Renal pelvis (tissue), 4 donors: ENCODE data around the gene TTC38. TPM values are rescaled to one million over a fixed set of nuclear protein-coding genes. Genes with fewer than 3 reads are reported as not detected.
"Not testable (repeated sequence)": the region's sequence is repeated elsewhere in the genome, so short reads cannot be mapped to it uniquely, and the experiment has no call there.

Source experiments
- DNase-seq: peaks from one replicate; pipeline ENCODE4 v3.0.0-alpha.2; 2013
- polyA plus RNA-seq, 3 donors: library from polyadenylated mRNA; unstranded; fragments of 120-200 nt; gene quantifications; one replicate each; pipeline ENCODE4 v1.2.1, GENCODE V29; 2013; ENCODE audit not compliant: insufficient read length in 3 of 3

Gene TTC38
- polyA plus RNA-seq, 3 donors, result 52.0 to 62.8 (median 60.0) TPM

DNA sequence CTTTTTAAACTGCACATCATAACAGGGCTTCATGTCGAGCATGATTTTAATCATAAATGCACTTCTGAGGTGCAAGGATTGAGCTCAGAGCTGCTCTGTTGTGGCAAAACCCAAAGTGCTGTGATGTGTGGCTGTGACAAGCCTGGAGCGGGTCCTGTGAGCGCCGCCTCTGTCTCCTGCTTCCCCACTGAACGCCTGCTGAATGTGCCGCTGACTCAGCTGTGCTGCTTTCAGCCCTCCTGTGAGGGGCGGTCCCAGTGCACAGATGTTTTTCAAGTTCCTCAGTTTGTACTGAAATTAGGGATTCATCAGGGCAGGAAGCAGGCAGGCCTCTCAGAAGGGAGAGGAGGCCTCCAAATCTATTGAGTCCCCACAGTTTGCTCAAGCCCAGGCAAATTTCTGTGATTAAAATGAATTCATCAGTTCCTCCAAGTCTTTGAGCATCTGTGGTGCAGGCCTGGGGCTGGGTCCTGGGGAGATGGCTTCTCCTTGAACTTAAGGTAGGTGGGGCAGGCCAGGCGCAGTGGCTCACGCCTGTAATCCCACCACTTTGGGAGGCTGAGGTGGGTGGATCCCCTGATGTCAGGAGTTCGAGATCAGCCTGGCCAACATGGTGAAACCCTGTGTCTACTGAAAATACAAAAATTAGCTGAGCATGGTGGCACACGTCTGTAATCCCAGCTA is 25.9 kb downstream of the TTC38 start:
- DNase-seq, result no peak

DNA sequence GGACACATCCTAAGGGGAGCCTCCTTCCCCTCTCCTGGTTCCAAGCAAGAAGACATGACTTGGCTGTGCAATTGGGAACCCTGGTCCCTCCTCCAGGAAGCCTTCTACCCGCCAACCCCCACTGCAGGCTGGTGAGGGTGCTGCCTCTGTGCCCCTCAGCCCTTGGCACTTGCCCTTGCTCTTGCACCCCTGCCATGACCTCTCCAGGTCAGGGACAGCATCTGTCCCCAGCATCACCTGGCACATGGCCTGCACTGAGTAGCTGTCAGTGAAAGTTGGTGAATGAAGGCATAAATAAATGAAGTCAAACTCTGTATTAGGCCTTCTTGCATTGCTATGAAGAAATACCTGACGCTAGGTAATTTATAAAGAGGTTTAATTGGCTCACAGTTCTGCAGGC is 27.0 kb downstream of the TTC38 start:
- DNase-seq, result no peak

DNA sequence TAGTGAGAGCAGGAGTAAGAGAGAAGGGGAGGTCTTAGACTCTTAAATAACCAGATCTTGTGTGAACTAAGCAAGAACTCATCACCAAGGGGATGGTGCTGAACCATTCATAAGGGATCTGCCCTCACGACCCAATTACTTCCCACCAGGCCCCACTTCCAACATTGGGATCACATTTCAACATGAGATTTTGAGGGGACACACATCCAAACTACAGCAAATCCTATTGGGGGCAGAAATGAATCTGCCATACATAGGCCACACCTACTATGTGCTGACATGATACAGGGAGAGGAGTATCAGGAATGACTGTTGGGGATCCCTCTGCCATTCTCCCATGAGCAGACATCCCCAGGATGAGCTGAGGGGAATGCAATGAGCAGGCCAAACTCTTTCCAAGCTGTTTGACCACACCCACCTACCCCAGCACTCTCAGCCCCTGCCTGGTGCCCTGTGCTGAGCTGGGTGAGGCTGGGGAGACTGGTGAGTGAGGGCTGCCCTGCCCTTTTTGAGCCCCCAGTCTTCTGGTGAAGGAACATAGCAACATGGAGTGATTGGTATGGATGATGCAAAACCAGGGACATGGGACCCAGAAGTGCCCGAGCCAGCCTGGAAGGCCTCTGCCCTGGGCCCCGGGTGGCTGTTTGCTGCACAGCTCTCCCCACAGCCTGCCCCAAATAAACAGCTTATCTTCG is 27.6 kb downstream of the TTC38 start:
- DNase-seq, result no peak

DNA sequence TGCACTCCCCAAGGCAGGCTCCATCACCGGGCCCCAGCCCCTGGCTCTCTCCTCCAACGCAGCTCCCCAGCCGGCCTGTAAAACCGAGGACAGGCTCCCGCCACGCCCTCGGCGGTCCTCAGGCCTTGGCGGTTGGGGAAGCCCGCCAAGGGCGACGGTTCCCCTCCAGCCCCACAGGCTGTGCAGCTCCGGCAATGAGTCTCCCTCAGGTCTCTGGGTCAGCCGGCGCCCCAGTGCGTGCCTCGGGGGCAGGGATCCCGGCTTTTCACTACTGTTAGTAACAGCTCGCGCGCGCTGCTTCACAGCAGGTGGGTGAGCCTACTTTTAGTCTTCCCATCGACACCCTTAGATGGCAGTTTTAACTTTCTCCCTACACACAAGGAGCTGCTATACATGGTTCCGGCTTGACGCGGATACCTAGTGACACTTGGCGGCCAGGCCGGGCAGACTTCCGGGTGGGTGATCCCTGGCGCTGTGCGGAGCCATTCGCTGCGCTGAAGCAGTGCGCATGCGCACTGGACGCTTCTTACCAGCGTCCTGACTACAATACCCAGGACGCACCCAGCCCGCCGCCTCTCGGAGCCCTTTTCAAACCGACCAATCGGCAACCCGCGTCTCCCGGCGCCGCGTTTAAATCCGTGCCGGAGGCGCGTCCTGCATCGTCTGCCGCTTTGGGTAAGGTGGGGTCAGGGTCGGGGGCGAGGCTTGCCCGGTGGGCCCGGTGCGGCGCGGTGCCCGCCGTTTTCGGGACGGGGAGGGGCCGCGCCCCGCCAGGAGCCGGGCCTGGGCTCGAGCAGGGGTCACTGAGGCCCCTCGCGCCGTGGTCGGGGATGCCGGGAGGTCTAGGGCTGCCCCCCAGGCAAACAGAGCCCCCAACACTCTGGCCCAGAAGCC is 28.7 kb downstream of the TTC38 start, which contains the start of gene GTSE1:
Gene GTSE1 (plus strand): TSS at position 614 of the 894 bp plus-strand sequence. CDS start 531 bp downstream, outside the sequence.
- DNase-seq, result peak; percentile 98

DNA sequence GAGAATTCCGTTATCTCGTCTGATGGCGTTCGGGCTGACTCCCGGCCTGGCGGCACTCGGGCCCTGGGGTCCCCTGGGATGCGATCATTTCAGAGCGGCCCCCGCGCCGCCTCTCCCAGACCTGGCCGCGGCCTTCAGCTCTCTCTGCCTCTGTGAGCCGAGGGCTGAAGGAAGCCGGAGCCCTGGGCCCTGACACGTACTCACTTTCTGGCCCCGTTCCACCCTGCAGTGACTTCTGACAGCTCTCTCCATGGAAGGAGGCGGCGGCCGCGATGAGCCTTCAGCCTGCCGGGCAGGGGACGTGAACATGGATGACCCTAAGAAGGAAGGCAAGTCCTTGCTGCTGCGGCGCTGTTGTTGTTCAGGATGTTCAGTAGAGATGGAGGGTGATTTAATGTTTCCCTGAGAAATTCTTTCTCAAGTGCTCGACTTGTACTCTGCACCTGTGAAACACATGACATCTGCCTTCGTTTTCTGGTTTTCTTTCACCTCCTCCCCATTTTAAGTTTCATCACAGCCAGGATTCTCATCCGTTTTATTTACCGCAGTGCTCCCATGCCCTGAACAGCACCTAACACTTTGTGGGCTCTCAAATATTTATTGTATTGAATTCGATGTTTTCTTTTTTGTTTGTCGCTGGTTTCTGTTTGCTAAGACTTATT is 29.5 kb downstream of the TTC38 start:
- no peak for DNase-seq

DNA sequence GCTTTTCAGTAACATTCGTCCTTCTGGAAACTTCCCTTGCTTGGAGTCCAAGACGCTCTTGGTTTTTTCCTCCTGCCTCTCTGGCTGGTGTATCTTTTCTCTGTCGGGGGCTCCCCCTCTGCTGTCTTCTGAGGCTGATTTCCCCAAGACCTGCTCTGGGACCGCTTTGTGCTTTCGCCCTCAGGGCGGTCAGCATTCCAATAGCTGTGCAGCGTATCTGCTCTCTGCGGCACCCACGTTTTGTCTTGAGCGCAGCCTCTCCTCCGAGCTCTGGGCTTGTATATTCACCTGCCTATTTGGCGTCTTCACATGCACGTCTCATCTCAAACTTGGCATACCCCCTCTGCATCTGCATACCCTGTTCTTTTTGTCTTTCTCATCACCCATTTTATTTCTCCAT is 31.3 kb downstream of the TTC38 start:
- DNase-seq, result no peak

DNA sequence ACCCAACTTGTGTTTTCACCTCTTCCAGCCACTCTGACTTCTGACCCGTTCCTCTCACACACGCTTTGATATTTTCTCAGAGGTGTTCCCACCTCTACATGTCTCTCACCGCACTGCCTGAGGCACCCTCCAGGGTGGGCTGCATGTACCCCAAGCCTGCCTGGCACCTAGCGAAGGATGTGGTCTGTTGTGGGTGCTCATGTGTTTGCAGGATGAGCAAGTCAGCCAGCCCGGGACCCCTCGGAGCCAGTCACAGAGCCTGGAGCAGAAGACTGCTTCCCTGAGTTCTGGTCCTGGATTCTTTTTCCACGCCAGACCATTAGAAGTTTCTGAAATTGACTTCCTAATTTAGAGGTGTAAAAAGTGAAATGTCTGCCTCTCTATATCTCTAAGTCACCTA is 32.7 kb downstream of the TTC38 start:
- no peak for DNase-seq

DNA sequence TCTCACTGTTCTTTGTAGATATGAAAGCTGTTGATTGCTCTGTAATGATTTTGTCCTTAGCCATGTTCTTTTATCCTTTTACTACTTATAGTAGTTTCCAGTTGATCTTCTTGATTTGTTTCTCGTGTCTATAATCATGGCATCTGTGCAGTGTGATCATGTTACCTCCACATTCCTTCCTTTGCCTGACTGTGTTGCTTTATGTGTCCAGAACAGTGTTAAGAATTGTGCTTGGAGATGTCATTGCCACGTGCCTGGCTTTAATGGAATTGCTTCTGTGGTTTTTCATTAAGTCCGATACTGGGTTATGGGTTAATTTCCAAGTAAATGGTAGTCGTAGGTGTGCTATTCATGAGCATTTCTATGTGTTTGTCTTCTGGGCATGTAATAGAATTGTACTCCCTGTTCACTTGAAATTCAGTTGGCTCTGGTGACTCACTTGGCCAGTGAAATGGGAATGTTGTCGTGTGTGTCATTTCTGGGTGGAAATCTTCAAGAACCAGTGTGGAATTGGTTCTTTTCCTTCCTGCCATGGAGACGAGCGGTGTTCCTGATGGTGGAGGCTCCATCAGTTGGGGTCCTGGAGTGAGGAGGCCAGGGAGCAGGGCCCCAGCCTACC is 35.6 kb downstream of the TTC38 start:
- no peak for DNase-seq

DNA sequence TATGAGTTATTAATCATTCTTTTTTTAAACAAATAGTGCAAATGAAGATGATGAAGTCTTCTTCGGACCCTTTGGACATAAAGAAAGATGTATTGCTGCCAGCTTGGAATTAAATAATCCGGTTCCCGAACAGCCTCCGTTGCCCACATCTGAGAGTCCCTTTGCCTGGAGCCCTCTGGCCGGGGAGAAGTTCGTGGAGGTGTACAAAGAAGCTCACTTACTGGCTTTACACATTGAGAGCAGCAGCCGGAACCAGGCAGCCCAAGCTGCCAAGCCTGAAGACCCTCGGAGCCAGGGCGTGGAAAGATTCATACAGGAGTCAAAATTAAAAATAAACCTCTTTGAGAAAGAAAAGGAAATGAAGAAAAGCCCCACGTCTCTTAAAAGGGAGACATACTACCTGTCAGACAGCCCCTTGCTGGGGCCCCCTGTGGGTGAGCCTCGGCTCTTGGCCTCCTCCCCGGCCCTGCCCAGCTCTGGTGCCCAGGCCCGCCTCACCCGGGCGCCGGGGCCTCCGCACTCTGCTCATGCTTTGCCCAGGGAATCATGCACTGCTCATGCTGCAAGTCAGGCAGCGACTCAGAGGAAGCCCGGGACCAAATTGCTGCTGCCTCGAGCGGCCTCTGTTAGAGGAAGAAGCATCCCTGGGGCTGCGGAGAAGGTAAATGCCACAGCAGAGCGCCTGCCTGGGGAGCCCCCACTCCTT is 40.6 kb downstream of the TTC38 start:
- DNase-seq, result no peak

DNA sequence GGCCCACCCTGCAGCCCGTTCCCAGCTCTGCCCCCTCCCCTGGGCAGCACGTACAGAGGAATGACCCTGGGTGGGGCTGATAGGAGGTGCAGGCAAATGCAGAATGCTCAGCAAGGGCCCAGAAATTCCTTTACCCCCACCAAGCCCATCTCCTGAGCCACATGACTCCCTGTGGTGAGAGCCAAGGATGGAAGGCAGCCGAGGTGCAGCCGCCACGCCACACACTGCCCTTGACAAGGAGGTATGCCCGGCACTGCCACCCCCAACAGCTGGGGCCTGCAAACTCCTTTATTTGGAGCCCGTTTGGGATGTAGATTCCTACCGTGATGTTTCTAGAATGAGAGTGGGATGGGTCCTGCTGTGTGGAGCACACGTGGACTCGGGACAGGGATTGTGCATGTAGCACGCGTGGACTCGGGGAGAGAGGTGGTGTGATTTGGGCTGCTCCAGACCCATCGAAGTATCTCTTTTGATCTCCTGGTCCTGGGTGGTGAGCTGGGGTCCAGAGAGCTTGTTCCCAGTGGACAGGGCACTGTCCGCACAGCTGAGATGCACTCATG is 41.8 kb downstream of the TTC38 start:
- DNase-seq, result no peak

DNA sequence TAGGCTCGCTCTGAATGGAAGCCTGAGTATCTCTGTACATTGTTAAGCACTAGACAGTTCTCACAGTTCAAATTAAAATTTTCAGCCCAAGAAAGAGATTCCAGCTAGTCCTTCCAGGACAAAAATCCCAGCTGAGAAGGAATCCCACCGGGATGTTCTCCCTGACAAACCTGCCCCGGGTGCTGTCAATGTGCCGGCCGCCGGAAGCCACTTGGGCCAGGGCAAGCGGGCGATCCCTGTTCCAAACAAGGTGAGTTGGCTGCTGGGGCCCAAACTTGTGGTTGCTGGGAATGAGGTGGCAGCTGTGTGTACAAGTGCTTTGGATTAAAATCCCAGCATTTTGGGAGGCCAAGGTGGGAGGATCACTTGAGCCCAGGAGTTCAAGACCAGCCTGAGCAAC is 44.2 kb downstream of the TTC38 start:
- no peak for DNase-seq

DNA sequence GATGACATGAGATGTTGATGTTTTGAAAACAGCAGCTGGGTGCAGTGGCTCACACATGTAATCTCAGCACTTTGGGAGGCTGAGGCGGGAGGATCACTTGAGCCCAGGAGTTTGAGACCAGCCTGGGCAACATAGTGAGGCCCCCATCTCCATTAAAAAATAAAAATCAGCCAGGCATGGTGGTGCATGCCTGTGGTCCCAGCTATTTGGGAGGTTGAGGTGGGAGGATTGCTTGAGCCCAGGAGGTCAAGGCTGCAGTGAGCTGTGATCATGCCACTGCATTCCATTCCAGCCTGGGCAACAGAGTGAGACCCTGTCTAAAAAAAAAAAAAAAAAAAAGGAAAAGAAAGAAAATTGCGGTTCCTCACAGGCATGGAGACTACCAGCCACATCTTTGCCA is 45.0 kb downstream of the TTC38 start:
- DNase-seq, result not testable (repeated sequence)

DNA sequence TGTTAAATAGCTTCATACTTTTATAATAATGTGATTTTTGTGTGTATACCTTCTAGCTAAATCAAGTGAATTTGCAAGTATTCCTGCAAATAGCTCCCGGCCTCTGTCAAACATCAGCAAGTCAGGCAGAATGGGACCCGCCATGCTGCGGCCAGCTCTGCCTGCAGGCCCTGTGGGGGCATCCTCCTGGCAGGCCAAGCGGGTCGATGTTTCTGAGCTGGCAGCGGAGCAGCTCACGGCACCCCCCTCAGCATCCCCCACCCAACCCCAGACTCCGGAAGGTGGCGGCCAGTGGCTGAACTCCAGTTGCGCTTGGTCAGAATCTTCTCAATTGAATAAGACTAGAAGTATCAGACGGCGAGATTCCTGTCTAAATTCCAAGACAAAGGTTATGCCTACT is 48.2 kb downstream of the TTC38 start:
- DNase-seq, result no peak

DNA sequence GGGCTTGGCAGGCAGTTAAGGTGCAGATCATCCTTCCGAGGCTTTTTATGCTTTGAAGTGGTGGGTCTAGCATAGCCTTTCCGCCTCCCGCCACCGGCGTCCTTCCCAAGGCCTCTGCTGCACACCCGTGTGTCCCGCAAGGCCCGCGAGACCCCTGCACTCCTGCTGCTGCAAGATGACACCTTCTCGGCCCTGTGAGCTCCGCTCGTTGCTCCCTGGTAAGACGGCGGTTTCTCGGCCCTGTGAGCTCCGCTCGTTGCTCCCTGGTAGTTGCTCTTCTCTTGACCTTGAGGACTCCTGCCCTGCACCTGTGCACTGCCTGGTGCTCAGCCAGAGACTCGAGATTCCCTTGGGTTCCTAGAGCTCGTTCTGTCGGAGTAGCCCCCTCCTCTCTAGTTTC is 49.8 kb downstream of the TTC38 start:
- no peak for DNase-seq

DNA sequence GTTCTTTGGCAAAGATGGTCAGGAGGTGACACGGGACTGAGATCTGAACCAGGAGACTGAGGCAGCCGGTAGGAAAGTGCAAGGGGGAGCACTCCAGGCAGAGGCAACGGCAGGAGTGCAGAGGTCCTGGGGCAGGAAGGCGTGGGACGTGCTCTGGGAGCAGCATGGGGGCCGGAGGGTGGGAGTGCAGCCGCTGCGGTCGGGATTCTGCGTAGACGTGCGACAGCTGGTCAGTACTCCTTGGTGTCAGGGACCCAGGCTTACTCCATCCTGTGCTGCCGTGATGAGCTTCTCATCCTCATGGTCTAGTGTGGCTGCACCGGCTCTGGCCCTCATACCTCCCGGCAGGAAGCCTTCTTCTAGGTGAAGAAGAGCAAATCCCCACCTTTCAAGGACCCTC is 50.8 kb downstream of the TTC38 start:
- DNase-seq, result no peak

DNA sequence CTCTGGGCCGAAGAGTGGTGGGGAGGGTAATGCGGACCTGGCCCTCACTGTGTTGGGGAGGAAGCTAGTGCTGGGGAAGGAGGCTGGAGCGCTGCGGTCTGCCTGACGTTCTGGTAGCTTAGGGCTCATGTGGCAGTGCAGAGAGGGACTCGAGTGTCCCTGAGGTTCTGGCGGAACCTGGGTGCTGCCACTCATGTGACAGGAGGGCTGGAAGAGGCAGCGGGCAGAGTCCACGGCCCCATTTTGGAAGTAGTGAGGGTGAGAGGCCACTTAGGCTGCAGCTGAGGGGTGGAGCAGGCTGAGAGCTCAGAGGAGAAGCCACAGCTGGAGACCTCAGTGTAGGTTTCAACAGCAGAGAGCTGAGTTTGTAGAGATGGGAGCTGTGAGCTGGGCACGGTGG is 51.5 kb downstream of the TTC38 start:
- DNase-seq, result no peak

DNA sequence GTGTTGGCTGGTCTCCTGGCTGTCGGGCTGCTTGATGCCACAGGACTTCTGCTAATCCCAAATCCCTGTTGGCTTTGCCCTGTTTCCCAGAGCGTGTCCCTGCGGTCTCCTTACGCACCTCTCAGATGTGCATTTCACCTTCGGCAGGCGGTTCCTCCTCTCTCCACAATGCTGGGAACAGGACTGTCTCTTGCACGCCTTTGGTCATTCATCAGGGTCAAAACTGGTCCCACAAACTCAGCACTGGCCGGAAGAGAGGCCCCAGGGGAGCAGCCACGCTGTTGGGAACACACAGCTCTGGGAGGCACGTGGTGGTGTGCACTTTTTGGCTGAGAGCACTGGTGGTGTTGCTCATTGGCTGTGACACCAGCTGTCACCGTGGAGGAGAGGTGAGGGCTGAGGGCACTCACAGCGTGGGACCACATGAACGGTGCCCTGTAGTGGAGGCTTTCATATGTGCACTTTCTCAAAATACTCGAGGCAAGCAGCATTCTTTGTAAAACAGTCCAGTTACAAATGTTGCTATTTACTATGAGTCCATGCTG is 52.4 kb downstream of the TTC38 start:
- no peak for DNase-seq

DNA sequence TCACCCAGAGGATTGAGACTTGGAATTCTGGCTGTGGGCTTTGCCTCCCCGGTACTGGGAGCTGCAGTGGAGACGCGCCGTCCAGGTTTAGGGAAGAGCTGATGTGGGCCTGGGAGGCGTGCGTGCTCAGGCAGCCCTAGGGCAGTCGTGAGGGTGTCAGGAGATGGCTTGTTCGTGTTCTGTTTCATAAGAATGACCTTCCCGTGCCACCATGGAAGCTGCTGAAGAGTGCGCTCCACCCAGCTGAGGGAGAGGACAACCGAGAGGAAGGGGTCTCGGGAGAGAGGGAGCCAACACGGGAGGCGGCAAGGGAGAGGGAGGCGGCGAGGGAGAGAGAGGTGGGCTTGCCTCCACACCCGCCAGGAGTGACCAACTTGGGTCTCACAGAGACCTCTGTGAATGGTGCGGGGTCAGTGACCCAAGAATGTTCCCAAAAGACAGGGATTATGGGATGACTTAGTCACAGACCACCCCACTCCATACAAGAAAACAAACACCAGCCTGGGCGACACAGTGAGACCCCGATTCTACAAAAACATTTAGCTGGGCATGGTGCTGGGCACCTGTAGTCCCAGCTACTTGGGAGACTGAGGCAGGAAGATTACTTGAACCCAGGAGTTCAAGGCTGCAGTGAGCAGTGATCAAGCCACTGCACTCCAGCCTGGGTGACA is 53.0 kb downstream of the TTC38 start:
- no peak for DNase-seq

DNA sequence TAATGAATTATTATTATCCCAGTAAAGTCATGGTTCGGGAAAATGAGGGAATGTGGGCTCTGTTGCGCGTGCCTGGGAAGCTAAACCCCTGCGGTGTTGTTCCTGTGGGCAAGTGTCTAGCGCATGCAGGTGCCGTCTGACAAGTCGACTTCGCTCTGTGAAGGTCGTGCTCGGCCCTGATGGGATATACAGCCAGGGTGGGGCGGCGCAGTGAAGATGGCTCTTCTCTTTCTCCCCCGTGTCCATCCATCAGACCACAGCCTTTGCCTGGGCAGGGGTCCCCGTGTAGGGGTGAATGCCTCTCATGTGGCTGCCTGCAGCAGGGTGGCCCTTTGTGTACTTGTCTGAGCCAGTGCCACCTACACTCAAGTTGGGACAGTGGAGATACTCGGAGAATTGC is 54.9 kb downstream of the TTC38 start:
- no peak for DNase-seq

DNA sequence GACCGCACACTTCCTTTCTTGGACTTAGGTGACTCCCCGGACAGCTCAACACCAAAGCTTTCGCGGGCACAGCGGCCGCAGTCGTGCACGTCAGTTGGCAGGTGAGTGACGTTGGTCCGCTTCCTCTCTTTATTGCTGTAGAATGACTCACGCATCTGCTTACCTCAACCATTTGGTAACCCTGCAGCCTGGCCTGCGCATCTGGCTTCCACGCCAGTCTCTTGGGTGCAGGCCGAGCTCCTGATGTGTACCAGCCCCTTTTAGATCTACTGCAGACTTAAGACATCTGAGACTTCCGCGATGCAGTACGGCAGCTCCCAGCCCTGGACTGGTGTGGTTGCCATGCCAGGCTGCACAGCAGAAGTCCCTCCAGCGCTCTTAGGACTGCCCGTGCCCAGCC is 55.4 kb downstream of the TTC38 start:
- DNase-seq, result no peak
